Measurements from ENCODE around the gene CHAT. TPM values are rescaled to one million over a fixed set of nuclear protein-coding genes. Genes with fewer than 3 reads are reported as not detected.
A peak's percentile ranks its signal among the peaks of the same experiment; 100 is the strongest.

CHAT gene
- polyA plus RNA-seq, 1 donor (not counting 4 experiments of a cell fraction or from before 2014, with no cell fraction given) = not detected

GRCh38 chr10:49609283-49610113 lies 4.3 kb upstream of the CHAT start:
- no peak overlapping the region for H3K4me2 ChIP-seq (ENCODE audit: control insufficient read depth, extremely low read depth, insufficient read depth, low read depth, low read length)
- H3K79me2 ChIP-seq (ENCODE audit: control insufficient read depth, insufficient read depth, low read length) = no peaks in the 10 kb centered on the region
- H3K4me3 ChIP-seq (ENCODE audit: control insufficient read depth in 2 of 3, extremely low read depth in 1 of 3, insufficient read depth in 2 of 3, low read depth in 1 of 3, low read length in 3 of 3) = no peak overlapping the region
- peaks cover 4% of the 10 kb centered on the region for H3K9me3 ChIP-seq (ENCODE audit: control insufficient read depth, low read depth, low read length)
- FAIRE-seq (no peak), DNase-seq (ENCODE audit: low read depth, low spot score) (no peak)
- no peaks in the 10 kb centered on the region for H3K9me1 ChIP-seq (ENCODE audit: control insufficient read depth, extremely low read depth, insufficient read depth, low read length)
- H4K20me1 ChIP-seq (ENCODE audit: control insufficient read depth, extremely low read depth, insufficient read depth, low read length) = no peaks in the 10 kb centered on the region
- no peaks in the 10 kb centered on the region for H3K36me3 ChIP-seq (ENCODE audit: control insufficient read depth in 2 of 2, extremely low read depth in 1 of 2, insufficient read depth in 2 of 2, low read length in 2 of 2)
- dilution Hi-C loops (cut with MboI; ENCODE audit: extremely low pct_ligation_motif_present, low sequenced_read_pairs) = no loop called here
- TF ChIP-seq EZH2 (IDR thresholded peaks at IDR 0.05; ENCODE audit: low read length) = peak; percentile 82
- TF ChIP-seq CTCF (optimal IDR thresholded peaks at IDR 0.05 in 1 of 3, IDR thresholded peaks at IDR 0.05 in 1 of 3, conservative IDR thresholded peaks at IDR 0.05 in 1 of 3; ENCODE audit: extremely low read depth in 1 of 3, insufficient read depth in 2 of 3, low read length in 3 of 3) = no peak
- H3K27me3 ChIP-seq (ENCODE audit: control insufficient read depth, extremely low read depth, insufficient read depth, low read length) = peaks cover 77% of the 10 kb centered on the region
- no peak overlapping the region for H3K27ac ChIP-seq (ENCODE audit: control insufficient read depth, insufficient read depth, low read length)
- no peak overlapping the region for H2AFZ ChIP-seq (ENCODE audit: control insufficient read depth, low read length)
- peaks cover 2% of the 10 kb centered on the region for H3K4me1 ChIP-seq (ENCODE audit: control insufficient read depth, extremely low read depth, insufficient read depth, low read length)
- no peak overlapping the region for H3K9ac ChIP-seq (ENCODE audit: control insufficient read depth, extremely low read depth, insufficient read depth, low read length)

- Histone ChIP-seq H3K9me3 (ENCODE audit: control insufficient read depth, low read depth, low read length) (peaks cover 4% of the 10 kb centered on the region), H3K9ac (ENCODE audit: control insufficient read depth, extremely low read depth, insufficient read depth, low read length) (no peak within 1 kb of the TSS), H3K4me2 (ENCODE audit: control insufficient read depth, extremely low read depth, insufficient read depth, low read depth, low read length) (peak within 1 kb of the TSS; percentile 6), H3K79me2 (ENCODE audit: control insufficient read depth, insufficient read depth, low read length) (no peaks in the 10 kb centered on the region), H2AFZ (ENCODE audit: control insufficient read depth, low read length) (peak within 1 kb of the TSS; percentile 6), H3K4me1 (ENCODE audit: control insufficient read depth, extremely low read depth, insufficient read depth, low read length) (peaks cover 2% of the 10 kb centered on the region), H3K36me3 (ENCODE audit: control insufficient read depth in 2 of 2, extremely low read depth in 1 of 2, insufficient read depth in 2 of 2, low read length in 2 of 2) (no peaks in the 10 kb centered on the region), H3K27ac (ENCODE audit: control insufficient read depth, insufficient read depth, low read length) (no peak within 1 kb of the TSS), H4K20me1 (ENCODE audit: control insufficient read depth, extremely low read depth, insufficient read depth, low read length) (no peaks in the 10 kb centered on the region), H3K27me3 (ENCODE audit: control insufficient read depth, extremely low read depth, insufficient read depth, low read length) (peaks cover 83% of the 10 kb centered on the region), H3K9me1 (ENCODE audit: control insufficient read depth, extremely low read depth, insufficient read depth, low read length) (no peaks in the 10 kb centered on the region), H3K4me3 (ENCODE audit: control insufficient read depth in 2 of 3, extremely low read depth in 1 of 3, insufficient read depth in 2 of 3, low read depth in 1 of 3, low read length in 3 of 3) (peak within 1 kb of the TSS in 1 of 3 experiments; percentile 13)
- DNase-seq (ENCODE audit: low read depth, low spot score) = no peak
- TF ChIP-seq CTCF (optimal IDR thresholded peaks at IDR 0.05 in 1 of 3, IDR thresholded peaks at IDR 0.05 in 1 of 3, conservative IDR thresholded peaks at IDR 0.05 in 1 of 3; ENCODE audit: extremely low read depth in 1 of 3, insufficient read depth in 2 of 3, low read length in 3 of 3) (no peak), EZH2 (IDR thresholded peaks at IDR 0.05; ENCODE audit: low read length) (no peak)
- dilution Hi-C loops (cut with MboI; ENCODE audit: extremely low pct_ligation_motif_present, low sequenced_read_pairs) = no loop called here
- no peak for FAIRE-seq
Observed at GRCh38 chr10:49610114-49610457, 3.8 kb upstream of the CHAT start, which contains the start of gene SLC18A3. Gene SLC18A3, plus strand, starts transcription at chr10:49610310. Its CDS starts 431 bp downstream, at chr10:49610741.
